ENCODE measurements around the gene INTS11.

The INTS11 gene

GRCh38 chr1:1333551-1334241, 9.2 kb upstream of the INTS11 start:
- Histone ChIP-seq H3F3A (ENCODE audit: insufficient read depth, low read length) (no peaks in the 10 kb centered on the region), H3K4me2 (ENCODE audit: low read length) (no peak overlapping the region), H3K36me3 (ENCODE audit: insufficient read depth, low read length) (no peaks in the 10 kb centered on the region; the same call in 1 of the 2 replicates), H3K27ac (ENCODE audit: low read depth, low read length, poor library complexity, severe bottlenecking) (no peak overlapping the region), H3K4me3 (ENCODE audit: low read depth, low read length, poor library complexity, severe bottlenecking) (no peak overlapping the region), H3K9ac (ENCODE audit: low read length) (no peak overlapping the region), H2AFZ (ENCODE audit: low read length) (no peak overlapping the region), H3K9me2 (ENCODE audit: low read depth, low read length) (no peaks in the 10 kb centered on the region), H3K27me3 (ENCODE audit: insufficient read depth, low read length) (no peaks in the 10 kb centered on the region), H4K20me1 (ENCODE audit: insufficient read depth, low read length) (no peaks in the 10 kb centered on the region), H3K4me1 (ENCODE audit: insufficient read depth, low read length, severe bottlenecking) (no peaks in the 10 kb centered on the region), H3K79me2 (ENCODE audit: insufficient read depth, low read length) (no peaks in the 10 kb centered on the region), H3K9me3 (ENCODE audit: low read length) (no peaks in the 10 kb centered on the region)
- no peak for TF ChIP-seq EZH2 (IDR thresholded peaks at IDR 0.05; ENCODE audit: borderline replicate concordance, low read length)
- no peak for TF ChIP-seq CTCF (IDR thresholded peaks at IDR 0.05; ENCODE audit: low read length)

- Histone ChIP-seq H3K9me3 (ENCODE audit: low read length) (no peaks in the 10 kb centered on the region), H3F3A (ENCODE audit: insufficient read depth, low read length) (no peaks in the 10 kb centered on the region), H3K27me3 (ENCODE audit: insufficient read depth, low read length) (no peaks in the 10 kb centered on the region), H3K4me3 (ENCODE audit: low read depth, low read length, poor library complexity, severe bottlenecking) (no peak overlapping the region), H4K20me1 (ENCODE audit: insufficient read depth, low read length) (no peaks in the 10 kb centered on the region), H3K9me2 (ENCODE audit: low read depth, low read length) (no peaks in the 10 kb centered on the region), H3K36me3 (ENCODE audit: insufficient read depth, low read length) (no peaks in the 10 kb centered on the region; the same call in 1 of the 2 replicates), H2AFZ (ENCODE audit: low read length) (no peak overlapping the region), H3K79me2 (ENCODE audit: insufficient read depth, low read length) (no peaks in the 10 kb centered on the region), H3K9ac (ENCODE audit: low read length) (no peak overlapping the region), H3K27ac (ENCODE audit: low read depth, low read length, poor library complexity, severe bottlenecking) (no peak overlapping the region), H3K4me2 (ENCODE audit: low read length) (no peak overlapping the region), H3K4me1 (ENCODE audit: insufficient read depth, low read length, severe bottlenecking) (no peaks in the 10 kb centered on the region)
- TF ChIP-seq CTCF (IDR thresholded peaks at IDR 0.05; ENCODE audit: low read length) (no peak), EZH2 (IDR thresholded peaks at IDR 0.05; ENCODE audit: borderline replicate concordance, low read length) (no peak)
These were observed 8.5 kb upstream of the INTS11 start for GRCh38 chr1:1332774-1333480.

GRCh38 chr1:1332031-1332755, 7.7 kb upstream of the INTS11 start:
- Histone ChIP-seq H3K27ac (ENCODE audit: low read depth, low read length, poor library complexity, severe bottlenecking) (no peak overlapping the region), H3F3A (ENCODE audit: insufficient read depth, low read length) (no peaks in the 10 kb centered on the region), H3K9ac (ENCODE audit: low read length) (no peak overlapping the region)

More at GRCh38 chr1:1332031-1332755, 7.7 kb upstream of the INTS11 start:
- no peak for TF ChIP-seq EZH2 (IDR thresholded peaks at IDR 0.05; ENCODE audit: borderline replicate concordance, low read length)
- no peak for TF ChIP-seq CTCF (IDR thresholded peaks at IDR 0.05; ENCODE audit: low read length)
- Histone ChIP-seq H3K36me3 (ENCODE audit: insufficient read depth, low read length) (no peaks in the 10 kb centered on the region; the same call in 1 of the 2 replicates), H3K27me3 (ENCODE audit: insufficient read depth, low read length) (no peaks in the 10 kb centered on the region), H4K20me1 (ENCODE audit: insufficient read depth, low read length) (no peaks in the 10 kb centered on the region), H3K4me3 (ENCODE audit: low read depth, low read length, poor library complexity, severe bottlenecking) (no peak overlapping the region), H2AFZ (ENCODE audit: low read length) (no peak overlapping the region), H3K4me2 (ENCODE audit: low read length) (no peak overlapping the region), H3K9me2 (ENCODE audit: low read depth, low read length) (no peaks in the 10 kb centered on the region), H3K79me2 (ENCODE audit: insufficient read depth, low read length) (no peaks in the 10 kb centered on the region), H3K4me1 (ENCODE audit: insufficient read depth, low read length, severe bottlenecking) (no peaks in the 10 kb centered on the region), H3K9me3 (ENCODE audit: low read length) (no peaks in the 10 kb centered on the region)

All from OCI-LY1 (cell line).